HEK293 (cell line): ENCODE measurements around the gene PROM2.

Experiments used
- GLI2 ChIP-seq: fragments of 450-650 bp; formaldehyde crosslinking; IDR thresholded peaks from 2 replicates; pipeline ENCODE4; 2017; ENCODE audit warnings: missing biosample characterization, missing genetic modification characterization, low read depth, borderline replicate concordance
- KLF1 ChIP-seq: fragments of 450-650 bp; formaldehyde crosslinking; IDR thresholded peaks from 2 replicates; pipeline ENCODE4 v1.5.1; 2016; ENCODE audit warnings: missing biosample characterization, missing genetic modification characterization
- YY1 ChIP-seq: fragments of 450-650 bp; formaldehyde crosslinking; IDR thresholded peaks from 2 replicates; pipeline ENCODE4 v1.5.1; 2018; ENCODE audit warnings: missing biosample characterization, missing genetic modification characterization
- ZNF138 ChIP-seq: fragments of 450-650 bp; formaldehyde crosslinking; IDR thresholded peaks from 2 replicates; pipeline ENCODE4 v1.5.1; 2016; ENCODE audit warnings: missing biosample characterization, missing genetic modification characterization, borderline replicate concordance
- ZNF239 ChIP-seq: fragments of 450-650 bp; formaldehyde crosslinking; IDR thresholded peaks from 2 replicates; pipeline ENCODE4 v1.5.1; 2016; ENCODE audit warnings: missing biosample characterization, missing genetic modification characterization
- ZNF292 ChIP-seq: fragments of 450-650 bp; formaldehyde crosslinking; IDR thresholded peaks from 2 replicates; pipeline ENCODE4 v1.5.1; 2016; ENCODE audit warnings: low read depth, missing biosample characterization, missing genetic modification characterization, borderline replicate concordance
- ZNF324 ChIP-seq: fragments of 450-650 bp; formaldehyde crosslinking; IDR thresholded peaks from 2 replicates; pipeline ENCODE4 v1.5.1; 2016; ENCODE audit warnings: missing biosample characterization, missing genetic modification characterization
- ZNF423 ChIP-seq: fragments of 450-650 bp; formaldehyde crosslinking; IDR thresholded peaks from 2 replicates; pipeline ENCODE4 v1.5.1; 2016; ENCODE audit warnings: missing biosample characterization, missing genetic modification characterization
- TF ChIP-seq, protein P1 (sequence below): fragments of 450-650 bp; formaldehyde crosslinking; IDR thresholded peaks from 2 replicates; pipeline ENCODE4 v1.5.1; 2016; ENCODE audit warnings: missing biosample characterization, missing genetic modification characterization
- TF ChIP-seq, protein P2 (sequence below): fragments of 450-650 bp; formaldehyde crosslinking; IDR thresholded peaks from 2 replicates; pipeline ENCODE4 v1.5.1; 2016; ENCODE audit warnings: missing biosample characterization, missing genetic modification characterization
- TF ChIP-seq, protein P3 (sequence below): fragments of 450-650 bp; formaldehyde crosslinking; IDR thresholded peaks from 2 replicates; pipeline ENCODE4 v1.5.1; 2016; ENCODE audit warnings: missing biosample characterization, missing genetic modification characterization
- TF ChIP-seq, protein P4 (sequence below): sonication (generic); formaldehyde crosslinking; IDR thresholded peaks from 2 replicates; pipeline ENCODE4 v1.8.1; 2022; ENCODE audit warnings: mild to moderate bottlenecking, moderate library complexity, missing genetic modification reagents

DNA sequence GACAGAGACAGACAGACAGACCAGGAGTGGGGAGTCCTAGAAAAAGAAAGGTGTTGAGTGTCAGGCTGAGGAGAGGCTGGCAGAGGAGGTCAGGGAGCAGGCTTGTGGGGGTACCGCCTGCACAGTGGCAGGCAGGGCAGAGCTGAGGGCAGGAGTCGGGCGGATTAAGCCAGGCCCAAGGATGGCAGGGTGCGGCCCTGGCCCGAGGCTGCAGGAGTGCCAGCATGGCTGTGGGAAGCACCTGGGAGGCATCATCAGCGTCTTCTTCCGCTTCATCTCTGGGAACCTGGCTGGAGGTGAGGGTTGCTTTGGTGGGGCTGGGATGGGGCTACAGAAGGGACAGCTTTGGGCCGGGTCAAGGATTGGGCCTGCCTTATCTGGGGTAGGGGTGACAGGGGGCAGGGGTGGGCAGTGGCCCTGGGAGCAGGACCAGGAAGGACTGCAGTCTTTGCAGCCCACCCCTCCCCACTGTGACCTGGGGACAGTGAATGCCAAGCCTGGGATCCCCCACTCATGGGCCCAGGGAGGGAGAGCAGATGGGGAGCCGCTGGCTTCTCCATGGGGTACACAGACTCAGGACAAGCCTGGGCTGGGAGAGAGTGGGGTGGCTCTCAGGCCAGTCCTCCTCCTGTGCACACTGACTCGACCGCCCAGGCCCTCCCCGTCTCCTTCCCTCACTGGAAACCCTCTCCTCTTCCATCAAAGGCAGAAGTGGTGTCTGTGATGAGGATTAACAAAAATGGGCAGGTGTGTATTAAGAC, 43.6 kb downstream of the PROM2 start:
- no peak for TF ChIP-seq ZNF324 (tag by site-specific recombination)
- TF ChIP-seq, protein P1, sequence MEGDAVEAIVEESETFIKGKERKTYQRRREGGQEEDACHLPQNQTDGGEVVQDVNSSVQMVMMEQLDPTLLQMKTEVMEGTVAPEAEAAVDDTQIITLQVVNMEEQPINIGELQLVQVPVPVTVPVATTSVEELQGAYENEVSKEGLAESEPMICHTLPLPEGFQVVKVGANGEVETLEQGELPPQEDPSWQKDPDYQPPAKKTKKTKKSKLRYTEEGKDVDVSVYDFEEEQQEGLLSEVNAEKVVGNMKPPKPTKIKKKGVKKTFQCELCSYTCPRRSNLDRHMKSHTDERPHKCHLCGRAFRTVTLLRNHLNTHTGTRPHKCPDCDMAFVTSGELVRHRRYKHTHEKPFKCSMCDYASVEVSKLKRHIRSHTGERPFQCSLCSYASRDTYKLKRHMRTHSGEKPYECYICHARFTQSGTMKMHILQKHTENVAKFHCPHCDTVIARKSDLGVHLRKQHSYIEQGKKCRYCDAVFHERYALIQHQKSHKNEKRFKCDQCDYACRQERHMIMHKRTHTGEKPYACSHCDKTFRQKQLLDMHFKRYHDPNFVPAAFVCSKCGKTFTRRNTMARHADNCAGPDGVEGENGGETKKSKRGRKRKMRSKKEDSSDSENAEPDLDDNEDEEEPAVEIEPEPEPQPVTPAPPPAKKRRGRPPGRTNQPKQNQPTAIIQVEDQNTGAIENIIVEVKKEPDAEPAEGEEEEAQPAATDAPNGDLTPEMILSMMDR = no peak
- no peak for TF ChIP-seq YY1 (tag by site-specific recombination)
- TF ChIP-seq, protein P2, sequence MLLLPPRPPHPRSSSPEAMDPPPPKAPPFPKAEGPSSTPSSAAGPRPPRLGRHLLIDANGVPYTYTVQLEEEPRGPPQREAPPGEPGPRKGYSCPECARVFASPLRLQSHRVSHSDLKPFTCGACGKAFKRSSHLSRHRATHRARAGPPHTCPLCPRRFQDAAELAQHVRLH = no peak
- TF ChIP-seq, protein P3, sequence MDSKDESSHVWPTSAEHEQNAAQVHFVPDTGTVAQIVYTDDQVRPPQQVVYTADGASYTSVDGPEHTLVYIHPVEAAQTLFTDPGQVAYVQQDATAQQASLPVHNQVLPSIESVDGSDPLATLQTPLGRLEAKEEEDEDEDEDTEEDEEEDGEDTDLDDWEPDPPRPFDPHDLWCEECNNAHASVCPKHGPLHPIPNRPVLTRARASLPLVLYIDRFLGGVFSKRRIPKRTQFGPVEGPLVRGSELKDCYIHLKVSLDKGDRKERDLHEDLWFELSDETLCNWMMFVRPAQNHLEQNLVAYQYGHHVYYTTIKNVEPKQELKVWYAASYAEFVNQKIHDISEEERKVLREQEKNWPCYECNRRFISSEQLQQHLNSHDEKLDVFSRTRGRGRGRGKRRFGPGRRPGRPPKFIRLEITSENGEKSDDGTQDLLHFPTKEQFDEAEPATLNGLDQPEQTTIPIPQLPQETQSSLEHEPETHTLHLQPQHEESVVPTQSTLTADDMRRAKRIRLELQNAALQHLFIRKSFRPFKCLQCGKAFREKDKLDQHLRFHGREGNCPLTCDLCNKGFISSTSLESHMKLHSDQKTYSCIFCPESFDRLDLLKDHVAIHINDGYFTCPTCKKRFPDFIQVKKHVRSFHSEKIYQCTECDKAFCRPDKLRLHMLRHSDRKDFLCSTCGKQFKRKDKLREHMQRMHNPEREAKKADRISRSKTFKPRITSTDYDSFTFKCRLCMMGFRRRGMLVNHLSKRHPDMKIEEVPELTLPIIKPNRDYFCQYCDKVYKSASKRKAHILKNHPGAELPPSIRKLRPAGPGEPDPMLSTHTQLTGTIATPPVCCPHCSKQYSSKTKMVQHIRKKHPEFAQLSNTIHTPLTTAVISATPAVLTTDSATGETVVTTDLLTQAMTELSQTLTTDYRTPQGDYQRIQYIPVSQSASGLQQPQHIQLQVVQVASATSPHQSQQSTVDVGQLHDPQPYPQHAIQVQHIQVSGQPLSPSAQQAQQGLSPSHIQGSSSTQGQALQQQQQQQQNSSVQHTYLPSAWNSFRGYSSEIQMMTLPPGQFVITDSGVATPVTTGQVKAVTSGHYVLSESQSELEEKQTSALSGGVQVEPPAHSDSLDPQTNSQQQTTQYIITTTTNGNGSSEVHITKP (tag by site-specific recombination) = no peak
- TF ChIP-seq KLF1 = no peak
- TF ChIP-seq ZNF423 (tag by site-specific recombination) = no peak
- TF ChIP-seq, protein P4, sequence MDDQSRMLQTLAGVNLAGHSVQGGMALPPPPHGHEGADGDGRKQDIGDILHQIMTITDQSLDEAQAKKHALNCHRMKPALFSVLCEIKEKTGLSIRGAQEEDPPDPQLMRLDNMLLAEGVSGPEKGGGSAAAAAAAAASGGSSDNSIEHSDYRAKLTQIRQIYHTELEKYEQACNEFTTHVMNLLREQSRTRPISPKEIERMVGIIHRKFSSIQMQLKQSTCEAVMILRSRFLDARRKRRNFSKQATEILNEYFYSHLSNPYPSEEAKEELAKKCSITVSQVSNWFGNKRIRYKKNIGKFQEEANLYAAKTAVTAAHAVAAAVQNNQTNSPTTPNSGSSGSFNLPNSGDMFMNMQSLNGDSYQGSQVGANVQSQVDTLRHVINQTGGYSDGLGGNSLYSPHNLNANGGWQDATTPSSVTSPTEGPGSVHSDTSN = no peak
- TF ChIP-seq GLI2 = no peak
- no peak for TF ChIP-seq ZNF138
- no peak for TF ChIP-seq ZNF292
- TF ChIP-seq ZNF239 (tag by site-specific recombination) = no peak
